ENCODE data around the gene INPP5D.

Gene INPP5D

DNA sequence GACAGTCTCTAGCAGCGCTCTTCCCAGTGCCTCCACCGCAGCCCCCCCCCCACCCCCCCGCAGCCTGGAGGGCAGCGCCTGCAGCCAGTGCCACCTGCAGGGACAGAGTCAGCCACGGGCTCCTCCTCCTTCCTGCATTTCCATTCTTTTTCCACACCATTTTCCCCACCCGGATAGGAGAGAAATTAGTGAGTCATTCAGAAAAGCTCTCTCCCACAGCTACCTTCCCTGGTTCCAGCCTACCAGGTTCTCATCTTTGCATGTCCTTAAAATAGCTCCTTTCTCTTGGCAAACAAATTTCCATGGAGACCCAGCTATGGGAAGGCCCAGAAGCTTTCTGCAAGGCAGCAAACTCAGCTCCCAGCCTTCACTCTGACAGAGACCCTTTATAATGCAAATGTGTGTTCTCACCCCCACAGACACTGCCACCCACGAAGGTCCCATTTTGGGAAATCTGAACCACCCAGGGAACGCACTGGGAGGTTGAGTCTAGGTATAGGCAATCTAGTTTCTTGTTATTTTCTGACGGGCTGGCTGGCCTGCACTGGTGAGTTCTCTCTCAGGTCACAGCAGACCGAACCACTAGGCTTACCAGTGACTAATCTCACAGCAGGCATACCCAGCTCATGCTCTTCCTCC is 149.5 kb downstream of the INPP5D start:
- peak; percentile 65 for DNase-seq (ENCODE audit: low spot score)

- no peak for DNase-seq (ENCODE audit: low spot score)
These were observed 150.1 kb downstream of the INPP5D start for GRCh38 chr2:233210281-233210680.

DNA sequence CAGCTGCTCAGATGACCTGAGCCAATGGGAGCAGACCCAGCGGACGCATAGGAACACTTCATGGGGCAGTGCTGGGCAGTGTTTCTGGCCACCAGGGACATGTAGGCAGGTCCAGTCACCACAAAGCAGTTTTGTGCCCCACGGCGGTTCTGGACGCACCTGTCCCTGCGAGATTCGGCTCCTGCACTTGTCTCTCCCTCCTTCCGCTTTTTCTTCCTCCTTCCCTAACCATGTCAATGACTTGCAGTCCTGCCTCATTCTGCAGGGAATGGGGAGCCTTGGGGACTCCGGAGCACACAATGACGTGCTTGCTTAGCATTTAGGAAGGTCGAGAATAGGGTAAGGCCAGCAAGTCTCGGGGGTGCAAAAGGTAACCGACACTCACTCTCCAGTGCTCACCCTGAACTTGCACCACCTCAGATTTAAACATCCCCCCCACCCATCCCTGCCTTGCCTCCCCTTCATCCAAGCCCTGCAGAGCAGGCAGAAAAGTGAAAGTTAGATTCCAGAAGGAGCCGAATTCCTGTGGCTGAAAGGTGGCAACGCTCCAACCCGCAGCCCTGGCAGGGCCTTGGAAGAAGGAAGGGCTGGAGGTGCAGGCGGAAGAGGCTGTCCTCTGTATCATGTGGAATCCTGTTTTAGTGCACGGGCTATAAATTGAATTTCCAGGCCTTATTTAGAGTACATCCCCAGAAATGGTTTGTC is 150.9 kb downstream of the INPP5D start:
- peak; percentile 91 for DNase-seq (ENCODE audit: low spot score)

- no peak for DNase-seq (ENCODE audit: low spot score)
These were observed 151.4 kb downstream of the INPP5D start for GRCh38 chr2:233211548-233211895.

DNA sequence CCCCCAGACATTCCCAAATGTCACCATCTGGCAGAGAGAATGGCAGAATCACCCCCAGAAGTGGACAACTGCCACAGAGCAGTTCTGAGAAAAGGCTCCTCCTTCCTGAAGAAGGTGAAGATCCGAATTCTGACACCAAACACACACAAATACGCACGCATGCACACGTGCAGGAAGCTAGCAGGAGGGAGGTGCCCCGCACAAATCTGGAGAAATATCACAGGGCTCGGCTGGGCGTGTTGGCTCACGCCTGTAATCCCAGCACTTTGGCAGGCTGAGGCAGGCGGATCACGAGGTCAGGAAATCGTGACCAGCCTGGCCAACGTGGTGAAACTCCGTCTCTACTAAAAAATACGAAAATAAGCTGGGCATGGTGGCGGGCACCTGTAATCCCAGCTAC is 152.9 kb downstream of the INPP5D start:
- DNase-seq (ENCODE audit: low spot score), result no peak

DNA sequence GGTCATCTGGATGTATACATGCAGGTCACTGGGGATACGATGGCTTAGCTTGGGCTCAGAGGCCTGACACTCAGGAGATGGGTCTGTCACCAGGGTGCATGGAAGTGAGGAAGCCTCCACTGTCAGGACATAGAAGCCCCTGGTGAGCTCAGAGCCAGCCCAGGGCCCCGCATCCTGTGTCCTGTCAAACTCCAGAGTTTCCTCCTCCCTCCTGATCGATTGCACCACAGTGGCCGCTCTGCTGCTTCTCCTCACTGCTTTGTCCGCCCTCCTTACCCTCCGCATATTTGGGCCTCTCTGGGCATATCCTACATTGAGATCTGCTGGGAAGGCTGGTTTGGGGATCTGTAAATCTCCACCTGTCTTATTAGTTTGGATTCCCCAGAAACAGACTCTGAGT is 153.8 kb downstream of the INPP5D start:
- no peak for DNase-seq (ENCODE audit: low spot score)

DNA sequence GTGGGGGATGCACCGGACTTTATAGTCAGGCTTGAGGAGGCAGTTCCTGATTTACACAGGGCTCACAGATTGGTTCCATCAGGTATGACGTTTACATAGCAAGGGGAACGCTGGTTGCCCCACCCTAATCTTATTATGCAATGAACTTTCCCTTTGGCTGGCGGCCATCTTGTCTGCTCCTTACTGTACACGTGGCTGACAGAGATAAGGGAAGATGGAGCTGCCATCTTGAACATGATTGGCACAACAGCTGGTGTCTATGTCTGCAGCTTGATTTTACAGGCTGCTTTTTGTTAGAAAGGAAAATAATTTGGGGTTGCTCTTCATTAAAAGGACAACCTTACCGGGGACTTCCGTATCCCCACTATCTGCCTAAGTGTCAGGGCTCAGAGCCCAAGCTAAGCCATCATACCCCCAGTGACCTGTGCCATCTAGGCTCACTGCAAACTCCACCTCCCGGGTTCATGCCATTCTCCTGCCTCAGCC is 157.8 kb downstream of the INPP5D start:
- DNase-seq (ENCODE audit: low spot score), result no peak

DNA sequence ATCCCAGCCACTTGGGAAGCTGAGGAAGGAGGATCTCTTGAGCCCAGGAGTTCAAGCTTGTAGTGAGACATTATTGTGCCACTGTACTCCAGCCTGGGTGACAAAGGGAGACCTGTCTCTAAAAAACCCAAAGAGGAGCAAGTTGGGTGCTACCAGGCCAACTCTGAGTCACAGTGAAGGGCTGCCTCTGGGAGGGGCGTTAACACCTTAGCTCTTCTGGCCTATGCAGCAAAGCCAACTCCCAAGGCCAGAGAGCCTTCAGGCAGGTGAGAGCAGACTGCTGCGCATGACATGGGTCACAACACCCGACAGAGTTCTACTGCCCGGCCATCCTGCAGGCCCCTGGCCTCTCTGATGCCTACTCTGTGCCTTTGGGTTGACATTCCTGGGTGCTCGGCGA is 158.7 kb downstream of the INPP5D start:
- DNase-seq (ENCODE audit: low spot score), result no peak

GRCh38 chr2:233219848-233220247 is 159.7 kb downstream of the INPP5D start:
- no peak for DNase-seq (ENCODE audit: low spot score)

DNA sequence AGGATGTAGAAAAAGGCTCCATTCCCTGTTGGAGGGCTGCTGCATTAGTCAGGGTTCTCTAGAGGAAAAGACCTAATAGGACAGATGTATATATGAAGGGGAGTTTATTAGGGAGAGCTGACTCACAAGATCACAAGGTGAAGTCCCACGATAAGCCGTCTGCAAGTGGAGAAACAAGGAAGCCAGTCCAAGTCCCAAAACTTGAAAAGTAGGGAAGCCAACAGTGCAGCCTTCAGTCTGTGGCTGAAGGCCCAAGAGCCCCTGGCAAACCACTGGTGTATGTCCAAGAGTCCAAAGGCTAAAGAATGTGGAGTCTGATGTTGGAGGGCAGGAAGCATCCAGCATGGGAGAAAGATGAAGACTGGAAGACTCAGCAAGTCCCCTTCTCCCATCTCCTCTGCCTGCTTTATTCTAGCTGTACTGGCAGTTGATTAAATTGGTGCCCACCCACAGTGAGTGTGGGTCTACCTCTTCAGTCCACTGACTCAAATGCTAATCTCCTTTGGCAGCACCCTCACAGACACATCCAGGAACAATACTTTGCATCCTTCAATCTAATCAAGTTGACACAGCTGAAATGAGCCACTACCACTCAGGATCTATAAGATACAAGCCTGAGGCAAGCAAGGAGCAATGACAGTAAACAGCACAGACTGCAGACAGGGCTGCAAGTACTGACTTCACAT is 161.4 kb downstream of the INPP5D start:
- DNase-seq (ENCODE audit: low spot score), result no peak

GRCh38 chr2:233223059-233223894 is 163.1 kb downstream of the INPP5D start:
- no peak for DNase-seq (ENCODE audit: low spot score)

DNA sequence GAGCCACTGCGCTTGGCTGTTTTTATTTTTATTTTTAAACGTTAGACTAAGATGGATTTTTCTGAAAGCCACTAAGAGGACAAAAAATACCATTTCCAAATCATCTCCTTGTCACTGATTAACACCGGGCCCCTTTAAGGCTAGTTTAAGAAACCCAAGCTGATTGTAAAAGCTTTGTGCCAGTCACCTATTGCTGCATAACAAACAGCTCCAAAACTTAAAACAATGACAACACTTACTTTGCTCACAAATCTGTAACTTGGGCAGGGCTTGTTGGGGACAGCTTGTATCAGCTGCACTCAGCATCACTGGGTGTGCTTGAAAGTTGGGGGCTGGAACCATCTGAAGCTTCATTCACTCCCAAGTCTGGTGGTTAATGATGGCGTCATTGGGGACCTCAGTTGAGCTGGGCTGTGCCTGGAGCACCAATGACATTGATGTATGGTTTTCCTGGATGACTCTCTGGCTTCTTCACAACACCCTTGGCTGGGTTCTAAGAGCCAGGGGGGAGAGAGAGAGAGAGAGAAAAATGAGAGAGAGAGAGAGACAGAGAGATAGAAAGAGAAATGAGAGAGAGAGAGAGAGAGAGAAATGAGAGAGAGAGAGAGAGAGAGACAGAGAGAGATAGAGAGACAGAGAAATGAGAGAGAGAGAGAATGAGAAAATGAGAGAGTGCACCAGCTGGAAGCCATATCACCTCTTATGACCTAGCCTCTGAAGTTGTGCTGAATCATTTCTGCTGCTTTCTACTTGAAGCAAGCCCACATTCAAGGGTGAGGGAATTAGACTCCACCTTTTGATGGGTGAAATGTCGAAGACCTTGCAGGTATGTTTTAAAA is 165.3 kb downstream of the INPP5D start:
- no peak for DNase-seq (ENCODE audit: low spot score)

GRCh38 chr2:233226511-233227031 is 166.4 kb downstream of the INPP5D start:
- DNase-seq (ENCODE audit: low spot score), result no peak

DNA sequence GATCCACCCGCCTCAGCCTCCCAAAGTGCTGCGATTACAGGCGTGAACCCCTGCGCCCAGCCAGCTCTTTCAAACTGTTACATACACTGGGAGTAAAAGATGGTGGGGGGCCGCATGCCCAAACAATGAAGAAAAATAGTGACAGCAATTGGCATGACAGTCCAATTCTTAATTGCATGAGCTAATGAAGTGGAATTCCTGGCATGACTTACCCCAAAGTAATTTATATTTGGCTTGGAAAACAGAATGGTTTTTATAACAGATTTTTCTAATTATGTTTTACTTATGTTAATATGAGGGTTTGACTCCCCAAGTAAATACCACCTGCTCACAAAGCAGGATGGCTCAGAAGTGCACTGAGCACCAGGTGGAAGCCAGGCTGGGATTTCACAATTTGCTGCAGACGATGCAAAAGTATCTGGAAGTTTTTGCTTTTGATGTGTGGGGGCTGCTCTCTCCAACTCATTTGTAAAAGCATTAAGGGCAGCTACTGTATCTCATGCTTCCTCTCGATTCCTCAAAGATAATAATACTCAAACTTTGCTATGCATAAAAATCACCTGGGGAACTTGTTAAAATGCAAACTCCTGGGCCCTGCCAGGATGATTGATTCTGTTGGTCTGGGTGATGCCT is 167.3 kb downstream of the INPP5D start:
- no peak for DNase-seq (ENCODE audit: low spot score)

DNA sequence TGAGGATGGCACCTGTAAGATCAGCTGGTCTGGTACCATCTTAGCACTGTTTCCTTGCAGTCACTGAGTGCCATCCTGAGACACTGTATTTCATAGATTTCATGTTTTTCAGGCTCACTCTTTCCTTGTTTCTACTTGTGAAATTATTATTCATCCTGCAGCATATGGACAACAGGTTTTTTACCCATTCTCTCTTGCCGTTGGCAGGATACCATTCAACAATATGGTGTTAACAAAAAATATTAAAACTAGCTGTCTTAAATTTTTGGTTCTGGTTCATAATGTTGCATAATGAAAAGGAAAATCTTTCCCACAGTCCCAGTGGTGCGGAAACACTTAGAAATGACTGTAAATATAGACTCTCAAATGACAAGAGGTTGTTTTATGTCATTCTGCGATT is 168.2 kb downstream of the INPP5D start:
- no peak for DNase-seq (ENCODE audit: low spot score)

GRCh38 chr2:233233618-233234230 is 173.6 kb downstream of the INPP5D start:
- no peak for DNase-seq (ENCODE audit: low spot score)

DNA sequence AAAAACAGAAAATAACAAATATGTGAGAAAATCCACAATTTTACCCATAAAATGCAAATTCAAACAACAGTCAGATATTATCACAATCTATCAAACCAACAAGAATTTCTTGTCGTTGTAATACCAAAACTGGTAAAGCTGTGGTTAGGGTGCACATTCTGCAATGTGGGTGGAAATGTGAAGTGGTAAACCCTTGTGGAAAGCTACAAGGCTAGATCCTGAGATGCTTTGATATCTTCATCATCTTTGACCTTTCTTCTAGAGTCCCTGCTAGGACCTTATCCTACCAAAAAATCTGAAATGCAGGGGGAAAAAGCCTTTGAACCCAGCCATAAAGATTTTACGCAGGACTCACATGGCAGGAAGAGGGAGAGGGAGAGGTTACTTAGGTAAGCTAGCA is 174.1 kb downstream of the INPP5D start:
- DNase-seq (ENCODE audit: low spot score), result no peak

DNA sequence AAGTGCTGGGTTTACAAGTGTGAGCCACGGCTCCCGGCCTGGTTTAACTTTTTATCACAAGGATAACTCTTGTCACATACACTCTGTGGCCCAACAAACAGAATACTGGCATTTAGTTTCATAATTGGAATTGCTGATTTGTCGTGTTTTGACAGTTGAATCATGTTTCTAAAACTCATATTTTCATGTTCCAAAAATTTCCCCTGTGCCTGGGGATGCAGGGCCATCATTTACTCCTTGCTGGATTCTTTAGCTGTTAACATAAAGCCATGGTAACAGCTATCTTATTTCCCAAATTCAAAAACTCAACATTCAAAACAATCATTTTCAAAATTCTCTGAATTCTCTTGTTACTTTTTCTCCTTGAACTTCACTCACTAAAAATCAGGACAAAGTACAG is 174.9 kb downstream of the INPP5D start:
- DNase-seq (ENCODE audit: low spot score), result no peak

- DNase-seq (ENCODE audit: low spot score), result no peak
These were observed 175.8 kb downstream of the INPP5D start for GRCh38 chr2:233235977-233236376.

All from hepatic stellate cell (primary cell).